Cardiac muscle cell (in vitro differentiated cells and primary cell): Measurements from ENCODE around the gene MBOAT7. TPM values are rescaled to one million over a fixed set of nuclear protein-coding genes. Genes with fewer than 3 reads are reported as not detected.
A peak's percentile ranks its signal among the peaks of the same experiment; 100 is the strongest.

ENCODE experiments used
- DNase-seq, 2 donors: peaks; one replicate each; pipeline versions ENCODE4 v3.0.0 to v3.0.0-alpha.2; 2010 to 2017; ENCODE audit warnings: low read depth in 1 of 2, low spot score in 1 of 2
- H3K27ac ChIP-seq: fragments of 200-600 bp; sonication (generic); 2 replicates; pipeline ENCODE4 v1.5.1; 2016
- H3K27me3 ChIP-seq: fragments of 200-600 bp; sonication (generic); 2 replicates; pipeline ENCODE4 v1.6.0; 2016; ENCODE audit warnings: control low read depth
- H3K36me3 ChIP-seq: fragments of 200-600 bp; sonication (generic); 2 replicates; pipeline ENCODE4 v1.5.1; 2016; ENCODE audit warnings: control low read depth
- H3K4me1 ChIP-seq: fragments of 200-600 bp; sonication (generic); 2 replicates; pipeline ENCODE4 v1.8.1; 2017; ENCODE audit warnings: low read depth, mild to moderate bottlenecking, mixed run types
- H3K4me3 ChIP-seq: fragments of 200-600 bp; sonication (generic); 2 replicates; pipeline ENCODE4 v1.5.1; 2016; ENCODE audit warnings: mild to moderate bottlenecking
- H3K9me3 ChIP-seq: fragments of 200-600 bp; sonication (generic); 2 replicates; pipeline ENCODE4 v1.5.1; 2017; ENCODE audit warnings: low read depth, mild to moderate bottlenecking, control low read depth
- CTCF ChIP-seq: IDR thresholded peaks from 2 replicates; pipeline ENCODE4 v1.5.1; 2012; ENCODE audit warnings: low read depth, mild to moderate bottlenecking, low read length
- polyA plus RNA-seq: library from polyadenylated mRNA; unstranded; fragments of >200 nt; fragmentation: Nextera tagmentation; extraction: Ambion mirVana; gene quantifications from 2 replicates; pipeline ENCODE4 v1.2.1, GENCODE V29; 2016
- total RNA-seq: library from RNA; depleted of rRNA; stranded (reverse); fragments of >200 nt; gene quantifications from 2 replicates; pipeline ENCODE4 v1.2.3, GENCODE V29; 2016

The MBOAT7 gene
- total and polyA plus RNA-seq, 2 experiments from 2014 or later: 118 to 131 TPM

GRCh38 chr19:54136086-54136863 lies 53.1 kb downstream of the MBOAT7 start:
- H3K27ac ChIP-seq: peak overlapping the region; percentile 85
- H3K4me3 ChIP-seq: peak overlapping the region; percentile 46
- no peaks in the 10 kb centered on the region for H3K27me3 ChIP-seq
- TF ChIP-seq CTCF: no peak
- H3K36me3 ChIP-seq: no peaks in the 10 kb centered on the region
- DNase-seq: no peak
- H3K4me1 ChIP-seq: no peaks in the 10 kb centered on the region
- no peaks in the 10 kb centered on the region for H3K9me3 ChIP-seq

- no peaks in the 10 kb centered on the region for H3K9me3 ChIP-seq
- H3K36me3 ChIP-seq: peaks cover 3% of the 10 kb centered on the region
- no peaks in the 10 kb centered on the region for H3K27me3 ChIP-seq
- H3K4me3 ChIP-seq: no peak overlapping the region
- peak in 1 of 2 donors; percentile 52 for DNase-seq
- TF ChIP-seq CTCF: no peak
- H3K27ac ChIP-seq: no peak overlapping the region
- no peaks in the 10 kb centered on the region for H3K4me1 ChIP-seq
Observed at GRCh38 chr19:54133957-54134590, 55.3 kb downstream of the MBOAT7 start.

GRCh38 chr19:54133312-54133956 lies 55.9 kb downstream of the MBOAT7 start:
- peaks cover 3% of the 10 kb centered on the region for H3K36me3 ChIP-seq
- TF ChIP-seq CTCF: no peak
- no peak overlapping the region for H3K27ac ChIP-seq
- H3K9me3 ChIP-seq: no peaks in the 10 kb centered on the region
- no peaks in the 10 kb centered on the region for H3K27me3 ChIP-seq
- peak in 1 of 2 donors; percentile 78 for DNase-seq
- H3K4me1 ChIP-seq: no peaks in the 10 kb centered on the region
- no peak overlapping the region for H3K4me3 ChIP-seq

GRCh38 chr19:54129617-54129996 lies 59.8 kb downstream of the MBOAT7 start:
- Histone ChIP-seq H3K4me1 (no peaks in the 10 kb centered on the region), H3K9me3 (no peaks in the 10 kb centered on the region), H3K36me3 (peaks cover 20% of the 10 kb centered on the region), H3K27ac (no peak overlapping the region), H3K27me3 (no peaks in the 10 kb centered on the region), H3K4me3 (no peak overlapping the region)
- TF ChIP-seq CTCF: no peak
- no peak for DNase-seq

- no peak overlapping the region for H3K27ac ChIP-seq
- H3K36me3 ChIP-seq: peaks cover 24% of the 10 kb centered on the region
- no peak for TF ChIP-seq CTCF
Observed at GRCh38 chr19:54128796-54129616, 60.4 kb downstream of the MBOAT7 start.

More at GRCh38 chr19:54128796-54129616, 60.4 kb downstream of the MBOAT7 start:
- H3K4me3 ChIP-seq: no peak overlapping the region
- H3K27me3 ChIP-seq: no peaks in the 10 kb centered on the region
- no peaks in the 10 kb centered on the region for H3K4me1 ChIP-seq
- H3K9me3 ChIP-seq: no peaks in the 10 kb centered on the region
- no peak for DNase-seq
